GM04503 (cell line): Measurements from ENCODE around the gene LRRC71.

Experiments used
- DNase-seq: peaks from one replicate; pipeline ENCODE4 v3.0.0-alpha.2; 2012; ENCODE audit warnings: low read depth

Gene LRRC71

DNA sequence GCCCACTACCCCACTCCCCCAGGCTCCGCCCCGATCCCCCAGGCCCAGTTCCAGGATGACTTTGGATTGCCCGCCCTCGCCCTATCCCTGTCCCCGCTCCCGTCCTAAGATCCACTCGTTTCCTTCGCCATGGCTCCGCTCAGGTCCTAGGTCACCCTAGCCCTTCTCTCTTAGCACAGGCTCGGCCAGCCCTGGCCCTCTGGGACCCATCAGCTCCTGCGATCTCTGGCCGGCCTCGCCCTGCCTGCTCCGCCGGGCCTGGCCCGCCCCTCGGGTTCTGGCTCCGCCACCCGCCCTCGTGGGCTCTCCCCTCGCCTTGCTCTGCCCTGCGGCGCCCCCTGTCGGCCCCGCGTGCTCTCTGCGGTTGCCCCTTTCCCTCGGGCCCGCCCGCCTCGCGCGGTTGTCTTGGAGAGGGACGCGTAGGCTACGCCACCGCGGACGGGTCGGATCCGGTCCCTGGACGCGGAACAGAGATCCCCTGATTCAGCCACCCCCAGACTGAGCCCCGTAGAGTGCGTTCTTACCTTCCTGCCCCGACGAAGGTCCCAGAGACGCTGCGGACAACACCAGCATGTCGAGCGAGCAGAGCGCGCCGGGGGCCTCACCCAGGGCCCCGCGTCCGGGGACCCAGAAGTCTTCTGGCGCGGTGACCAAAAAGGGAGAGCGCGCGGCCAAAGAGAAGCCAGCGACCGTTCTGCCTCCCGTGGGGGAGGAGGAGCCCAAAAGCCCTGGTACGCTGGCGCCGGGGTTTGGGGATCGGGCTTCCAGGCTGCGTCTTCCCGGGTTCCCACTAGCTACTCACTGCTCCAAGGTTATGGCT lies at the start of gene LRRC71:
LRRC71 (plus strand) TSS at position 400 of the 820 bp plus-strand sequence; CDS start at position 572, 172 bp downstream.
- no peak for DNase-seq

DNA sequence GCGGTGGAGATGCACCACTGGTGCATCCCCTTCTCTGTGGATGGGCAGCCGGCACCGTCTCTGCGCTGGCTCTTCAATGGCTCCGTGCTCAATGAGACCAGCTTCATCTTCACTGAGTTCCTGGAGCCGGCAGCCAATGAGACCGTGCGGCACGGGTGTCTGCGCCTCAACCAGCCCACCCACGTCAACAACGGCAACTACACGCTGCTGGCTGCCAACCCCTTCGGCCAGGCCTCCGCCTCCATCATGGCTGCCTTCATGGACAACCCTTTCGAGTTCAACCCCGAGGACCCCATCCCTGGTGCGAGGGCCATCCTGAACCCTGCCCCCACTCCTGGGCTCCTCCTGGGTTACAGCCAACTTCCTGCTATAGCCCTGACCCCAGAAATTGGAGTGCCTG lies 46.8 kb upstream of the LRRC71 start:
- no peak for DNase-seq

DNA sequence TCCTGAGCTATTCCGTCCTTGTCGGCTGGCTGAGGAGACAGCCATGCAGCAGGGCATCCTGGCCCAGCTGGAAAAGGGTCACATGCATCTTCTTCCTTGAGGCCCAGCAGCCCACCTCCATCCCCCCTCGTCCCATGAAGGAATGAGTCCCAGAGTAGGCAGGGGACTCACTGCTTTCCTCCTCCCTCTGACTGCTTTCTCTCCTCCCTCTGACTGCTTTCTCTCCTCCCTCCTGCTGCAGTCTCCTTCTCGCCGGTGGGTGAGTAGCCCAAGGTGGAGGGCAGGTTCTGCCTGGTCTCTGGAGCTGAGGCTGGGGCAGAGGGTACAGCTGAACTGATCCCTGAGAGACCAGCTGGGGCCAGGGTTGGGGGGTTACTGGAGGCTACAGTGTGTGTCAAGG lies 46.3 kb upstream of the LRRC71 start:
- DNase-seq, result no peak

DNA sequence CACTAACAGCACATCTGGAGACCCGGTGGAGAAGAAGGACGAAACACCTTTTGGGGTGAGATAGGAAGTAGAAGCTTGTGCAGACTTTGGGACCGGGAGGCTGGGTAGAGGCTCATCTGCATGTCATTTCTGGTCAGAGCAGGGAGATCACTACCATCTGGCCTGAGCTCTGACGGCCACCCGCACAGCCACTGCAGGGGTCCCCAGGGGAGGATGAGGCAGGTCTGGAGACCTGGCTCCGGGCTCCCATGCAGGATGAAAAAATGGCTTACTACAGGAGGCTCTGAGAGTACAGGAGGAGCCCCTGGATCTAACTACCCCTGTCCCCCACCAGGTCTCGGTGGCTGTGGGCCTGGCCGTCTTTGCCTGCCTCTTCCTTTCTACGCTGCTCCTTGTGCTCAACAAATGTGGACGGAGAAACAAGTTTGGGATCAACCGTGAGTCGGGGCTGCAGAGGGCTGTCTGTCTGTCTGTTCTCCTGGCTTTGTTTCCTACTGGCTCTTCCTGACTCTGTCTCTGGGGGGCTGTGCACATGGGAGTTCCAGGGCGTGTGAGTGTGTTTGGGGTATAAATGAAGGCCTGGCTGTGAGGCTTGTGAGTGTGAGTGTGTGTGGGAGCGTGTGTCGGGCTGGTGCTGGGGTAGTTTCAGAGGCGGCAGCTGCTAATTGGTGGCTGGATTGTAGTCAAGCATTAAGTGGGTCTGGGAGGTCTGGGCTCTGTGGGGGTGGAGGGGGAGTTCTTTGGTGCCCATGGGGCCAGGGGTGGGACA lies 45.7 kb upstream of the LRRC71 start:
- no peak for DNase-seq

DNA sequence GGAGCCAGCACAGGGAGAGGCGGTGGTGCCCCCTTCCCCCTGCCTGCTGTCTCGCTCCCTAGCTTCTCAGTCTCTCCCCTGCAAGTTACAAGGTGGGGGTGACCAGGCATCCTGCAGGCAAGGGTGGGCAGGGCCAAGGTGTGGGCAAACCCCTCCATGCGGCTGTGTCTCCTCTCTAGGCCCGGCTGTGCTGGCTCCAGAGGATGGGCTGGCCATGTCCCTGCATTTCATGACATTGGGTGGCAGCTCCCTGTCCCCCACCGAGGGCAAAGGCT lies 45.2 kb upstream of the LRRC71 start:
- no peak for DNase-seq

DNA sequence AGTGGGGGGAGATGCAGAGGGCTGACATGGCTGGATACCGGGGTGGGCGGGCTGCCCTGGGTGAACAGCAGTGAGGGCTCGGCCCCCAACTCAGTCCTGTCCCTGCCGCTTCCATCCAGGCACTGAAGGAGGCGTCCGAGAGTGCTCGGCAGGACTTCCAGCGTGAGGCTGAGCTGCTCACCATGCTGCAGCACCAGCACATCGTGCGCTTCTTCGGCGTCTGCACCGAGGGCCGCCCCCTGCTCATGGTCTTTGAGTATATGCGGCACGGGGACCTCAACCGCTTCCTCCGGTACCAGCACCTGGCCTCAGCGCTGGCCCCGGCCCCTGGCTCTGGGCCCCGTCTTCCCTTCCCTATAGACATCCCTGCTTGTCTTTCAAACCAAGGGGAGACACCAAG lies 44.2 kb upstream of the LRRC71 start:
- DNase-seq, result no peak

DNA sequence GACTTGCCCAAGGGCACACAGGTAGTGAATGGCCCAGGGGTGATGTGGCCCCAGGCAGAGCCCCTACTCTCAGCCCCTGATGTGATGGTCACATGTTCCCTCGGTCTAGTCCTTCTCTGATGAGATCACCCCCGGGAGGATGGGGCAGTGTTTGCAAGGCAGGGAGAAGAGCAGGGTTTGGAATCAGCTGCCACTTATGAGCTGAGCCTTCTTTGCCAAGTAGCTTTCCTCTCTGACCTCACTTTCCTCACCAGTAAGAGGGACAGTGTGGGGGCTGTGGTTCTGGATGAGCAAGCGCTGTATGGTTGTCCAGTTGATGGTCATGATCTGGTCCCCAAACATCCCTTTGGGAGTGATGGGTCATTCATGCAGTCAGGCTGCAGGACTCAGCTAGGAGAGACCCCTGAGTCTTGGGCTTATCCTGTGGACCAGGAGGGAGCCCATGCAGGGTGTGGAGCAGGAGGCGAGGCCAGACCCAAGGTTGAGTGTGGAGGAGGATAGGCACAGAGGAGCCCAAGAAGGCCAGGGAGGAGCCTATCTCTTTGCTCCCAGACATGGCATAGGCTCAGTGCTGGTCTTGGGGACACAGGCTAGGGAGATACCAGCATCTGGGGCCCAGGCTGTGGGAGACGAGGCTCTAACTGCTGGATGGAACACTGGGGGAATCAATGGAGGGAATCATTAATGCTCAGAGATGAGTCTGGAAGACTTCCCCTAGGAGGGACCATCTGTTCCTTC lies 42.8 kb upstream of the LRRC71 start:
- no peak for DNase-seq

DNA sequence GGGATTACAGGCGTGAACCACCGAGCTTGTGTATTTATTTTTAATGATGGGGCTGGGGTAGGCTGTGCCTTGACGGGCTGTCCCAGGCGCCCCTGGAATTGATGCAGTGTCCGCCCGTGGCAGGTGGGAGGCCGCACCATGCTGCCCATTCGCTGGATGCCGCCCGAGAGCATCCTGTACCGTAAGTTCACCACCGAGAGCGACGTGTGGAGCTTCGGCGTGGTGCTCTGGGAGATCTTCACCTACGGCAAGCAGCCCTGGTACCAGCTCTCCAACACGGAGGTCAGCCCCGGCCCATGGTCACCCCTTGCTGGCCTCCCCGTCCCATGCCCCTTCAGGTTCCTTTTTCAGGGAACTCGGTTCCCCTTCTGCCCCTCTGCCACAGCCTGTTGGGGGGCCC lies 40.6 kb upstream of the LRRC71 start:
- no peak for DNase-seq

DNA sequence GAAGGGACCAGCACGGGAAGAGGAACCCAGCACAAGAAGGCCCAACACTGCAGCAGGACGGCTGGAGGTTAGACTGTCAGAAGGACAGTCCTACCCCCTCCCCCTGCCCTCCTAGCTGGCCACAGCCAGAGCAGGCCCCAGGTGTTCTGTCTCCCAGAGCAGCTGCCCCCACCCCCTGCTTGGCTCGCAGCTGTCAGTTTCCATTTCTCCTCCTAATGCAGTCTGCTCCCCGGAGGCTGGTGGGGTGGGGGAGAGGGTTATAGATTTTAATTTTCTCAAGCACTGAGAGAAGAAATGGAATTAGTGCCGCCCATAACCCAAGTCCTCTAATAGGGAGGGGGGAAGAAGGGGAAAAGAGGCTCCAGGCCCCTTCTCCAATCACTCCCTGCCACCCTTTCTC lies 40.0 kb upstream of the LRRC71 start:
- no peak for DNase-seq

DNA sequence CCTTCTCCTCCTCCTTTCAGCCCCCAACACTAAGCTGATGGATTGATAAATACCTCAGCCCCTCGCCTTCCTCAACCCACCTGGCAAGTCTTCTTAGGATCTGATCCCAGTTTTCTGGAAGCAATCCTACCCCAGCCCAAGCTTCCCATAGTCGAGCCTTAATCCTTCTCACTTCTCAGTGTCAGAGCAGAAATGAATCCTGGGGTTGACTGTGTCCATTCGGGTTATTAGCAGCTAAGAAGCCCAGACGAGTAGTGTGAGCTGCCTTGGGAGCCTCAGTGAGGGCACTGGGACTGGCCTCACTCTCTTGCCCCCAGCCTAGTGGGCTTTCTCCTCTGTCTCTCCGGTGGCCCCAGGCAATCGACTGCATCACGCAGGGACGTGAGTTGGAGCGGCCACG lies 39.3 kb upstream of the LRRC71 start:
- DNase-seq, result no peak

DNA sequence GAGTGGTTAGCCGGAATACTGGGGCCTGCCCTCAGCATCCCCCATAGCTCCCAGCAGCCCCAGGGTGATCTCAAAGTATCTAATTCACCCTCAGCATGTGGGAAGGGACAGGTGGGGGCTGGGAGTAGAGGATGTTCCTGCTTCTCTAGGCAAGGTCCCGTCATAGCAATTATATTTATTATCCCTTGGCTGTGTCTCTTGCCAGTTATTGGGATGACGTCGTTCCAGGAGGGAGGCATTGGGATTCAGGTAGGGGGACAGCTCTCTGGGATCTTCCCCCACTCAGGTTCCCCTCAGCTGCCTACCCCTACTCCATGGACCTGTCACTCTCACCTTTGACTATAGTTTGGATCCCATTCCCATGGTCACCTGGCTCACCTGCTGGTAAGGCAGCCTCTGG lies 38.8 kb upstream of the LRRC71 start:
- DNase-seq, result no peak

DNA sequence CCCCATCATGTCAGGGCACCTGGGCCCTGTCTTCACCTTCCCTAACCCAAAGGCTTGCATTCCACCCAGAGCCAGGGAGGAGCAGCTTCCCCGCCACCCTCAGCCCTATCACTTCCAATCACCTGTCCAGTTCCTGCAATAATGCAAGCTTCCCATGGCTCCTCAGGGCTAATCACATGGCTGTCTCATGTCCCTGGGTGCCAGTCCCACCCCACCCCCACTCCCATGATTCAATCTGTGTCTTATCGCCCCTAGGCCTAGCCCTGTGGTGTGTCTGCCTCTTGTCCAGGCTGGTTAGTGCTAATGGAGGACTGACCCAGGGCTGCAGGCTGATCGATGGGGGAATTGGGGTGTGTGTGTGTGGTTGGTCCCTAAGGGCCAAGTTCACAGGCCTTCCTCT lies 37.9 kb upstream of the LRRC71 start:
- no peak for DNase-seq

DNA sequence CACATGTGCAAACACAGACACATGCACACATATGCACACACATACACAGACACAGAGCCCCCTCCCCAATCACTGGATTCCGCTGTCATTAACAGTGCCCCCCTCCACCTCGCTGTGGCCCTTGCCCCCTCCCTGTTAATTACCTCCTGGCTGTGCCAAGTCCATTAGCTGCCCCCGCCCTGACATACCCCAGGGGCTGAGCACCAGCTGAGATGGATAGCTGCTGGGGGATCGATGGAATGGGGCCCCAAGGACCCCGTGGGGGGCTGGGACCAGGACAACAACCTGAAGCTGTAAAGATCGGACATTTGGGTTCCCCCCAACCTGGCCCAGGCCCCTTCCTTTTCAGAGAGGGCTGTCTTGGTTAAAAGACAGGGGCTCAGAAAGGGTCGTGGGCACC lies 36.5 kb upstream of the LRRC71 start:
- no peak for DNase-seq

DNA sequence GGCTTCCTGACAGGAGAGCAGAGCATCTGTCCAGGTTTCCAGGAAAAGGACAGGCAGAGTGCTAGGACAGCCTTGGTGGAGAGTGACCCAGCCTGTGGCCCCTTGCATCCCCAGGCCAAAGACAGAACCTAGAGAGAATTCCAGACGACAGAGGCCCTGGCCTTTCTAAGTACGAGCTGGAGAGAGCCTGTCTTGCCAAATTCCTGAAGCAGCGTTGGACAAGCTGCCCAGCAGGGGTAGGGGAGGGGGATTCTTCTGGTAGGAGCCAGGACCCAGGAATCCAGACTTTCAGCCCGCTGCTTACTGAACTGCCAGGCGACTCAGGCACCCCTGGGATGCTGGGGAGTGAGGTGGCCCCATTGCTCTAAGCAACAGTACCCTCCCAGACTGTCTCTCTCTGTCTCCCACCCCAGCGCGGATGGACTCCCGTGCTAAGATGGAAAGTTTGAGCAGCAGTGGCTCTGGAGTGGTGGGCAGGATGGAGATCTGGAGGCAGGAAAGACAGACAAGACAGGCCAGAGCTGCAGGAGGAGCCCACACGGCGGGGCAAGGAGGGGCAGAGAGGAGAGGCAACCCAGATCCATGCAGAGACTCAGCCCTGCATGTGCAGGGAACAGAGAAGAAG lies 35.8 kb upstream of the LRRC71 start:
- no peak for DNase-seq

DNA sequence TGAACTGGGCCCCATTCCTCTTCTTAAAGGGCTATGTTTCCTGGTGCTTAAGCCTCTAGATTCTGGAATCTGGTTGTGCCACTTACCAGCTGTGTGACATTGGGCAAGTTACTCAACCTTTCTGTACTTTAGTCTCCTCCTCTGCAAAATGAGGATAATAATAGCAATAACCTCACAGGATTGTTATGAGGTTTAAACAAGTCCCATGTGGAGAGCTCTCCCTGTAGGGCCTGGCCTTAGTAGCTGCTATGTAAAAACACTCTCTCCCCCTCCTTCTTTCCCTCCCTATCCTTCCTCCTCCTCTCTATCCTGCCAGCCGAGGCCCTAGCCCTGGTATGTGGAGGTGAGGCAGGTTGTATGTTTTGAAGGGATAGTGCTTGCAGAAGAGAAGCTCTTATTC lies 35.1 kb upstream of the LRRC71 start:
- DNase-seq, result no peak

DNA sequence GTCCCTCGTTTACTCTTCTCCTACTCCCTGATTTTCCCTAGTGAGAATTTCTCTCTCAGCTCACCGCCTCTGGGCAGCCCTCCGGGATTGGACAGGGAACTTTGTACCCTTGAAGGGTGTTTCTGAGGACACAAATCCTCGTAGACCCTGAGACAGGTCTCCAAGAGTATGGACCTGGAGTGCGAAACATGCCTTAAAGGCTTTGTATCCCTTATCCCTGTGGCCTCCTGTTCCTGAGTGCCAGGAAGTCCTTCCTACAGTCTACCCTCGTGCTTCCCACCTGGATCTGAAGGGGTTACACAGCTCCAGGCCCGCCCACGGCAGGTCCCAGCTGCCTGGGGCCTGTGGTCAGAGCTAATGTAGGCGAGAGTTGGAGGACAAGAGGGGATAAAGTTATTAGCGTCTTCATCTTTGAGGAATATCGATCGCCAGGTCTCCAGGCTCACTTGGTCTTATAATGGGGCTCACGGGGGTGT lies 34.5 kb upstream of the LRRC71 start:
- DNase-seq, result no peak

DNA sequence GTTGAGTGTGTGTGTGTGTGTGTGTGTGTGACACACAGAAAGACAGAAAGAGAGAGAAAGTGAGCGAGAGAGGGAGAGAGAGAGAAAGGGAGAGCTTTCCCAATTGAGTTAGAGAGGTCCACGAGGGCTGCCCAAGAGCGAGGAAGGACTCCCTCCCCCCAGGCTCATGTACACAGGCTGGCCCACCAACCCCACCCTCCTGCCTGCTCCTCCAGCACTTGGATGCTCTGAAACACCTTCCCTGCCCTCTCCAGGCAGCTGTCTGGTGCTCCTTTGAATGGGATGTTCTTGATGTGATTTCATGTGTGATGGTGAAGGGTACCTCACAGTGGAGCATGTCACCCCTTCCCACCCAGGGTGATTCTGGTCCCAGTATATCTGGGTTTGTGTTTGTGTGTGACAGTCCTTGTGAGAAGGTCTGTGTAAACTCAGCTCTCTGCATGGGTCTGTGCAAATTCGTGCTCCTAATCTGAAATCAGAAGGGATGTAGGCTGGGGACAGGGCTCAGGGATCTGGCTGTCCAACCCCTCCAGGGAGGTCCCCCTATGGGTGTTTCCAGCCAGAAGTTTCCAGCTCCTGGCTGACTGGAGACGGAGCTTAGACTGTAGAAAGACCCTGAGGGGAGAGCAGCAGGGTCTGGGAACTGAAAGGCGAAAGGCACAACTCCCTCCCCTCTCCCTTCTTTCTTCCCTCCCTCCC lies 33.7 kb upstream of the LRRC71 start:
- no peak for DNase-seq

DNA sequence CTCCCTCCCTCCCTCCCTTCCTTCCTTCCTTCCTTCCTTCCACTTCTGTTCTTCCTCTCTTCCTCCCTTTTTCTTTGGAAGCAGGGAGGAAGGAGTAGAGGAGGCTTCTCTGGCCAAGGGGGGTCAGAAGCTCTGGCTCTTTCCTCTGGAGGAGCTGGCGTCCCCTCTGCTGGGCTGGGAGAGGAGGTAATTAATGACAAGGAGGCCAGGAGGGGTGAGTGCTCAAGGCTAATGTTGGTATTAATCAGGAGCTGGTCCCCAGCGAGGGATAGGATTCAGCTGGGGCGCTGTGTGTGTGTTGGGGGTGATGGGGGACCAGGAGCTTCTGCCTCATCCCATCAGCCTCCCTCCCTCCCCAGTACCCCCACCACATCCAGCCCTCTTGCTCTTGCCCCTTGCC lies 33.1 kb upstream of the LRRC71 start:
- DNase-seq, result no peak

DNA sequence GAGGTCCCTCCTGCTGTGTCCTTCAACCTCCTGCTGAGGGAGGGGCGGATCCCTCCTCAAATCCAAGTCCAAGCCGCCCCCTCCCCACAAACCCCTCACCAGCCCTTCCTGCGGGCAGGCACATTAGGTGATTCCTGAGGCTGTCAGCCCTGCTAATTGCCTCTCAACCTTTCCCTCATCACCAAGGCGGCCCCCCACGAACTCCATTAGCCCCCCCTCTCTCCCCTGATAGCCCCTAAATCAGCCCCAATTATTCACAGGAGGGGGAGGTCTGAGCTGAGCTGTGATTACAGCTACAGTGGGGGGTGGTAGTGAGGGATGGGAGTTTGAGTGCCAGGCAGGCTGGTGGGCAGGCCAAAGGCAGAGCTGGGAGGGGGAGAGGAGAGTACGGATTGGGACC lies 32.7 kb upstream of the LRRC71 start:
- no peak for DNase-seq

DNA sequence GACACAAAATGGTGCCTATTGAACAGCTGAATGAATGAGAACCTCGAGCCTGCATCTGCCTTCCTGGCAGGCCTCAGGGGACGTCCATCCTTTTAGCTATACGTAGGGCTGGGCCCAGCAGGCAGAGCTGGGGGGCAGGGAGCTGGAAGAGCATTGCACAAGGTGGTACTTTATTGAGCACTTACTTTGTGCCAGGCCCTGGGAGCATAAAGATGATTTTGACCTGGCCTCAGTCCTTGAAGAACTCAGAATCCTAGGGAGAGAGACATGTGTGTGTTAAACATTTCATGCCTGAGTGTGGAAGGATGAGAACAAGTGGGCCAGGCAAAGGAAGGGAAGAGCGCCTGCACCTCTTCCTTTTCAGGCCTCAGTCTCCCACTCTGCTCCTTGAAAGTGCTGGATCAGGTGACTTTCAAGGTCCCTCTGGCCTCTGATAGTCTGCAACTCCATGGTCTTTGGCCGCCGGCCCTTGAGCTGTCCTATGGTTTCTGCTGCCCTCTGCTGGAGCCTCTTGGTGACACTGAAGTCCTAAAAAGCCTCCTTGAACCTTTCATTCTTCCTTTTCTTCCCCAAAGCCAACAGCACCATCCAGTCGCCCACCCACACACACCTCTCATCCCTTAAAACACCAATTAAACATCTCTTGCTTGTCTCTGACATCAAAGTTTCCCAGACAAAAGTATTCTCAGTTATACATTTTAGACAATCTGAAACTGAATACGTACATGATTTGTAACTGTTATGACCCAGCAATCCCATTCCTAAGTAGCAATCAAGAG lies 30.4 kb upstream of the LRRC71 start:
- DNase-seq, result no peak
